ENCODE results near the gene PCDHB14. TPM values are rescaled to one million over a fixed set of nuclear protein-coding genes. Genes with fewer than 3 reads are reported as not detected.
"Not testable (repeated sequence)": the region's sequence is repeated elsewhere in the genome, so short reads cannot be mapped to it uniquely, and the experiment has no call there.

PCDHB14 gene
- total RNA-seq, 1 donor = 0.45 TPM

GRCh38 chr5:141208478-141208877 is 14.7 kb upstream of the PCDHB14 start, which contains the start of gene PCDHB12:
TSS of gene PCDHB12 (plus strand) at chr5:141208719. CDS start at chr5:141208908, 189 bp downstream.
- DNase-seq (ENCODE audit: low read depth) = no peak
- H3K4me3 ChIP-seq (ENCODE audit: low read depth, low read length) = no peak within 1 kb of the TSS
- TF ChIP-seq, protein P1, sequence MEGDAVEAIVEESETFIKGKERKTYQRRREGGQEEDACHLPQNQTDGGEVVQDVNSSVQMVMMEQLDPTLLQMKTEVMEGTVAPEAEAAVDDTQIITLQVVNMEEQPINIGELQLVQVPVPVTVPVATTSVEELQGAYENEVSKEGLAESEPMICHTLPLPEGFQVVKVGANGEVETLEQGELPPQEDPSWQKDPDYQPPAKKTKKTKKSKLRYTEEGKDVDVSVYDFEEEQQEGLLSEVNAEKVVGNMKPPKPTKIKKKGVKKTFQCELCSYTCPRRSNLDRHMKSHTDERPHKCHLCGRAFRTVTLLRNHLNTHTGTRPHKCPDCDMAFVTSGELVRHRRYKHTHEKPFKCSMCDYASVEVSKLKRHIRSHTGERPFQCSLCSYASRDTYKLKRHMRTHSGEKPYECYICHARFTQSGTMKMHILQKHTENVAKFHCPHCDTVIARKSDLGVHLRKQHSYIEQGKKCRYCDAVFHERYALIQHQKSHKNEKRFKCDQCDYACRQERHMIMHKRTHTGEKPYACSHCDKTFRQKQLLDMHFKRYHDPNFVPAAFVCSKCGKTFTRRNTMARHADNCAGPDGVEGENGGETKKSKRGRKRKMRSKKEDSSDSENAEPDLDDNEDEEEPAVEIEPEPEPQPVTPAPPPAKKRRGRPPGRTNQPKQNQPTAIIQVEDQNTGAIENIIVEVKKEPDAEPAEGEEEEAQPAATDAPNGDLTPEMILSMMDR (IDR thresholded peaks at IDR 0.05; ENCODE audit: insufficient read depth, low read length) = no peak

- not testable (repeated sequence) for H3K4me3 ChIP-seq (ENCODE audit: low read depth, low read length); DNase-seq (ENCODE audit: low read depth)
These were observed 12.9 kb upstream of the PCDHB14 start for GRCh38 chr5:141210281-141210680.

- H3K4me3 ChIP-seq (ENCODE audit: low read depth, low read length); DNase-seq (ENCODE audit: low read depth): not testable (repeated sequence)
These were observed 12.3 kb upstream of the PCDHB14 start for GRCh38 chr5:141210849-141211248.

- H3K4me3 ChIP-seq (ENCODE audit: low read depth, low read length) = not testable (repeated sequence)
- peak; percentile 9 for DNase-seq (ENCODE audit: low read depth)
These were observed 9.3 kb upstream of the PCDHB14 start, which contains the start of gene PCDHB13 for GRCh38 chr5:141213656-141214339. TSS of gene PCDHB13 (plus strand) at chr5:141213919. CDS start at chr5:141214124, 205 bp downstream.

- not testable (repeated sequence) for DNase-seq (ENCODE audit: low read depth)
These were observed 8.6 kb upstream of the PCDHB14 start for GRCh38 chr5:141214583-141214982.

GRCh38 chr5:141215504-141215903 is 7.6 kb upstream of the PCDHB14 start:
- not testable (repeated sequence) for H3K4me3 ChIP-seq (ENCODE audit: low read depth, low read length); DNase-seq (ENCODE audit: low read depth)

More at GRCh38 chr5:141214583-141214982, 8.6 kb upstream of the PCDHB14 start:
- not testable (repeated sequence) for H3K4me3 ChIP-seq (ENCODE audit: low read depth, low read length)

DNA sequence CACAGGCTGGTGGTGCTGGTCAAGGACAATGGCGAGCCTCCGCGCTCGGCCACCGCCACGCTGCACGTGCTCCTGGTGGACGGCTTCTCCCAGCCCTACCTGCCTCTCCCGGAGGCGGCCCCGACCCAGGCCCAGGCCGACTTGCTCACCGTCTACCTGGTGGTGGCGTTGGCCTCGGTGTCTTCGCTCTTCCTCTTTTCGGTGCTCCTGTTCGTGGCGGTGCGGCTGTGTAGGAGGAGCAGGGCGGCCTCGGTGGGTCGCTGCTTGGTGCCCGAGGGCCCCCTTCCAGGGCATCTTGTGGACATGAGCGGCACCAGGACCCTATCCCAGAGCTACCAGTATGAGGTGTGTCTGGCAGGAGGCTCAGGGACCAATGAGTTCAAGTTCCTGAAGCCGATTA is 7.1 kb upstream of the PCDHB14 start:
- DNase-seq (ENCODE audit: low read depth); H3K4me3 ChIP-seq (ENCODE audit: low read depth, low read length): not testable (repeated sequence)

GRCh38 chr5:141224844-141225243 is 1.7 kb downstream of the PCDHB14 start:
- not testable (repeated sequence) for DNase-seq (ENCODE audit: low read depth); H3K4me3 ChIP-seq (ENCODE audit: low read depth, low read length)

GRCh38 chr5:141225421-141225820 is 2.3 kb downstream of the PCDHB14 start:
- H3K4me3 ChIP-seq (ENCODE audit: low read depth, low read length); DNase-seq (ENCODE audit: low read depth): not testable (repeated sequence)

DNA sequence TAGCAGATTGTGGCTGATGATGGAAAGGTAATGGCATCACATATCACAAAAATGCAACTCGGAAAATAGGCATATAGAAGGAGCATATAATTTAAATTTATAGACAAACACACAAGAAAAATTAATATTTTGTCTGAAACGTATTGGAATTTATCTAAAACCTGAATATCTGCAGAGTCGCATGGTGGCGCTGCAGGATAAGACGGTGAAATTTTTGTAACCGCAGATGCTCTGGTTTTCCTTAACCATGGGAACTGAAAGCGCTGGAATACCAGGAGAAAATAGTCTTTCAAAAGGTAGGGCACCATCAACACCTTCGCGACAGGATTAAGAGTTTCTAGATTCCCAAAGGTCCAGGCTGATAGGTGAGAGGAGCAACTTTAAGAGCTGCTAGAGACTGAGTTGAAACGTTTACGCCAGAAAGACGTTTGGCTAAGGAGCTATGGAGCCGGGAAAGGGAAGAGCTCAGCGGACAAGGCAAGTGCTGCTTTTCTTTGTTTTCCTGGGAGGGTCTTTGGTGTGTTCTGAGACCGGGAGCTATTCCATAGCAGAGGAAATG is 11.0 kb downstream of the PCDHB14 start:
- peak; percentile 12 for DNase-seq (ENCODE audit: low read depth)
- H3K4me3 ChIP-seq (ENCODE audit: low read depth, low read length) = no peak overlapping the region
- TF ChIP-seq, protein P1 (IDR thresholded peaks at IDR 0.05; ENCODE audit: insufficient read depth, low read length) = peak; percentile 15

DNA sequence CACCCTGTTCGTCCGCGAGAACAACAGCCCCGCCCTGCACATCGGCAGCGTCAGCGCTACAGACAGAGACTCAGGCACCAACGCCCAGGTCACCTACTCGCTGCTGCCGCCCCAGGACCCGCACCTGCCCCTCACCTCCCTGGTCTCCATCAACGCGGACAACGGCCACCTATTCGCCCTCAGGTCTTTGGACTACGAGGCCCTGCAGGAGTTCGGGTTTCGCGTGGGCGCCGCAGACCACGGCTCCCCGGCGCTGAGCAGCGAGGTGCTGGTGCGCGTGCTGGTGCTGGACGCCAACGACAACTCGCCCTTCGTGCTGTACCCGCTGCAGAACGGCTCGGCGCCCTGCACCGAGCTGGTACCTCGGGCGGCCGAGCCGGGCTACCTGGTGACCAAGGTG is 12.8 kb downstream of the PCDHB14 start:
- not testable (repeated sequence) for H3K4me3 ChIP-seq (ENCODE audit: low read depth, low read length); DNase-seq (ENCODE audit: low read depth)

Data from fibroblast of the aortic adventitia (primary cell).